ENCODE results near the gene ARHGAP21.

The ARHGAP21 gene

DNA sequence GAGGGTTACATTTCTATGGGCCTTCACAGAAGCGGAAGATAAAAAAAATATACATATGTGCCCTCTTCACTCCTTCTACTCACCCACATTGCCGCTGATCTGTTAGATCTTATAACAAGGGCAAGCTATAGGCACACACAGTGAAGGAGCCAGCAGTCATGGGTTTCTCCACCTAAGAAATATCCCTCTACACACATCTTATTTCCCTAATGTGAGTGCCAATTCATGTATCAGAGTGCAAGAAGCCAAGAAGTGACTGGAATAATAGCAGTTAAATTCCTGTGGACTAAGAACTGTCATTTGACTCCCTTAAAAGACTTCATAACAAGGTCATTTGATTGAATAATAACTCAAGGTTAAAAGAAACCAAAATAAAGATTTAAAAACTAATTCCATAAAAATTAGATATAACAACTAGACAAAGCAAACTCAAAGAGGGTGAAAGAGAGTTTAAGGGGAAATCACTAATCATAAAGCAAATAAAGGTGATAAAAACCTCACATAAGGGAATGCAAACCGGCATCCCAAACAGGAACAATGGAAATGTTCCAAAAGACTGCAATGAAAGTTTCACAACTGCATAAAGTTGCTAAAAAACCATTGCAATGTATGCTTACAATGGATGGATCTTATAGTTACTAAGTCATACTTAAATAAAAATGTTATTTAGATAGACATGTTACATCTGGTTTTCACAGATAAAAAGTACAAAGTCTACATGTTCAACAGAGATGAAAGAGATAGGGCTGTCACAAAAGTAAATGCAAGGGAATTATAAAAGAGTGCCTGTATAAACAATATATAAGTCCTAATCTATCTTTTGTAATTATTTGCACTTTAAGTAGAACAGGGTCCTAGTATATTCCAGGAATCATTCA, 42.8 kb downstream of the ARHGAP21 start:
- H3K4ac ChIP-seq (ENCODE audit: low read depth, low read length), result no peak overlapping the region
- H3K79me2 ChIP-seq (ENCODE audit: control insufficient read depth, insufficient read depth, low read length), result no peaks in the 10 kb centered on the region
- no peaks in the 10 kb centered on the region for H3K4me1 ChIP-seq (ENCODE audit: control insufficient read depth, low read depth, low read length)
- no peak overlapping the region for H2AK5ac ChIP-seq (ENCODE audit: low read length)
- no peaks in the 10 kb centered on the region for H3K36me3 ChIP-seq (ENCODE audit: control insufficient read depth, insufficient read depth, low read length)
- WGBS (ENCODE audit: extremely low coverage, insufficient coverage, low lambda C conversion rate), result no CpG with 5 or more reads among the region's 3 CpGs
- H3K4me3 ChIP-seq (ENCODE audit: low read length), result no peak overlapping the region
- DNase-seq, result no peak
- H3K4me2 ChIP-seq (ENCODE audit: low read length), result no peak overlapping the region
- H3K23ac ChIP-seq (ENCODE audit: low read length), result no peak overlapping the region
- no peak overlapping the region for H2BK120ac ChIP-seq (ENCODE audit: low read depth, low read length)
- no peak overlapping the region for H2BK5ac ChIP-seq (ENCODE audit: low read length)
- no peak overlapping the region for H3K18ac ChIP-seq (ENCODE audit: low read length)
- no peak overlapping the region for H4K5ac ChIP-seq (ENCODE audit: low read length)
- H3K9ac ChIP-seq (ENCODE audit: low read length), result no peak overlapping the region
- no peaks in the 10 kb centered on the region for H3K27me3 ChIP-seq (ENCODE audit: insufficient read depth, low read length, poor library complexity)
- H3K79me1 ChIP-seq (ENCODE audit: low read length), result peaks cover 6% of the 10 kb centered on the region
- H3K27ac ChIP-seq (ENCODE audit: low read depth, low read length), result no peak overlapping the region
- H2BK15ac ChIP-seq (replicated peaks; ENCODE audit: low read depth), result no peak overlapping the region
- H3K56ac ChIP-seq (ENCODE audit: low read length), result no peak overlapping the region
- H4K8ac ChIP-seq (ENCODE audit: low read depth, low read length), result no peak overlapping the region

DNA sequence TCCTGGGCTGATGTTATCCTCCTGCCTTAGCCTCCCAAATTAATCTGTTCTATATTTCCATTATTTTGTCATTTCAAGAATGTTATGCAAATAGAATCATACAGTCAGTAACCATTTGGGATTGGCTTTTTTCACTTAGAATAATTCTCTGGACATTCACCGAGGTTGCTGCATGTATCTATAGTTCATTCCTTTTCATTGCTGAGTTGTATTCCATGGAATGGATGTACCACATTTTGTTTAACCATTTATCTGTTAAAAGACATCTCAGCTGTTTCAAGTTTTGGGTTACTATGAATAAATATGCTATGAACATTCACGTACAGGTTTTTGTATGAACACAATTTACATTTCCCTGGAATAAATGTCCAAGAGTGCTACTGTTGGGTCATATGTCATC, 44.9 kb downstream of the ARHGAP21 start:
- no peak overlapping the region for H4K8ac ChIP-seq (ENCODE audit: low read depth, low read length)
- WGBS (ENCODE audit: extremely low coverage, insufficient coverage, low lambda C conversion rate), result no CpG with 5 or more reads among the region's 2 CpGs
- DNase-seq, result no peak
- no peak overlapping the region for H2BK15ac ChIP-seq (replicated peaks; ENCODE audit: low read depth)
- no peak overlapping the region for H2BK120ac ChIP-seq (ENCODE audit: low read depth, low read length)
- H3K27ac ChIP-seq (ENCODE audit: low read depth, low read length), result no peak overlapping the region
- no peak overlapping the region for H3K4me3 ChIP-seq (ENCODE audit: low read length)
- no peak overlapping the region for H2BK5ac ChIP-seq (ENCODE audit: low read length)
- H3K18ac ChIP-seq (ENCODE audit: low read length), result no peak overlapping the region
- H2AK5ac ChIP-seq (ENCODE audit: low read length), result no peak overlapping the region
- H4K5ac ChIP-seq (ENCODE audit: low read length), result no peak overlapping the region
- no peaks in the 10 kb centered on the region for H3K79me2 ChIP-seq (ENCODE audit: control insufficient read depth, insufficient read depth, low read length)
- H3K4me2 ChIP-seq (ENCODE audit: low read length), result no peak overlapping the region
- H3K4ac ChIP-seq (ENCODE audit: low read depth, low read length), result no peak overlapping the region
- peaks cover 6% of the 10 kb centered on the region for H3K79me1 ChIP-seq (ENCODE audit: low read length)
- no peaks in the 10 kb centered on the region for H3K36me3 ChIP-seq (ENCODE audit: control insufficient read depth, insufficient read depth, low read length)
- no peak overlapping the region for H3K56ac ChIP-seq (ENCODE audit: low read length)
- H3K23ac ChIP-seq (ENCODE audit: low read length), result no peak overlapping the region
- H3K4me1 ChIP-seq (ENCODE audit: control insufficient read depth, low read depth, low read length), result no peaks in the 10 kb centered on the region
- no peak overlapping the region for H3K9ac ChIP-seq (ENCODE audit: low read length)
- no peaks in the 10 kb centered on the region for H3K27me3 ChIP-seq (ENCODE audit: insufficient read depth, low read length, poor library complexity)

DNA sequence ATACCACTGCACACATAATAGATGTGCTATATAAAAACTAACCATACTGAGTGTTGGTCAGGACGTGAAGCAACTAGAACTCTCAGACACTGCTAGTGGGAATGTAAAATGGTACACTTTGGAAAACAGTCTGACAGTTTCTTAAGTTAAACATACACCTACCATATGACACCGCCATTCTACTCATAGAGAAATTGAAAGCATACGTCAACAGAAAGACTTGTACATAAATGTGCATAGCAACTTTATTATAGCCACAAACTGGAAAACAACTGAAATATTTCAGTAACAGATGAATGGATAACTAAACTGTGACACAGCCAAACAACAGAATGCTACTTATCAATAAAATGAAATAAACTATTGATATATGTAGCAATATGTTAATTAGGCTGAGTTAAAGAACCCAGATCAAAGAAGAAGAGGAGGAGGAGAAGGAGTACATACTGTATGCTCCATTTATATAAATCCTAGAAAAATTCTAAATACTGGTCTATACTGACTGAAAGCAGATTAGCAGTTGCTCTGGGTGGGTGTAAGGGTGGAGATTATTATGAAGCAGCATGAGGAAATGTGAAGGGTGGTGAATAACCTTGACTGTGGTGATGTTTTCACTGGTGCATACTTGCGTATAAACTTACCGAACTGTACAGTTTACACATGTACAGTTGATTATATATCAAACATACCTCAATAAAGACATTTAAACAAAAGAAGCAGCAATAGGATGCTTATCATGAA, 48.6 kb downstream of the ARHGAP21 start:
- Histone ChIP-seq H3K79me1 (ENCODE audit: low read length) (peaks cover 18% of the 10 kb centered on the region), H3K27ac (ENCODE audit: low read depth, low read length) (no peak overlapping the region), H2AK5ac (ENCODE audit: low read length) (no peak overlapping the region), H3K36me3 (ENCODE audit: control insufficient read depth, insufficient read depth, low read length) (no peaks in the 10 kb centered on the region), H3K18ac (ENCODE audit: low read length) (no peak overlapping the region), H4K5ac (ENCODE audit: low read length) (no peak overlapping the region), H4K8ac (ENCODE audit: low read depth, low read length) (no peak overlapping the region), H2BK5ac (ENCODE audit: low read length) (no peak overlapping the region), H3K4me1 (ENCODE audit: control insufficient read depth, low read depth, low read length) (no peaks in the 10 kb centered on the region), H3K9ac (ENCODE audit: low read length) (no peak overlapping the region), H3K4me3 (ENCODE audit: low read length) (no peak overlapping the region), H2BK120ac (ENCODE audit: low read depth, low read length) (no peak overlapping the region), H3K27me3 (ENCODE audit: insufficient read depth, low read length, poor library complexity) (no peaks in the 10 kb centered on the region), H3K23ac (ENCODE audit: low read length) (no peak overlapping the region), H3K4me2 (ENCODE audit: low read length) (no peak overlapping the region), H3K56ac (ENCODE audit: low read length) (no peak overlapping the region), H3K79me2 (ENCODE audit: control insufficient read depth, insufficient read depth, low read length) (no peaks in the 10 kb centered on the region), H3K4ac (ENCODE audit: low read depth, low read length) (no peak overlapping the region), H2BK15ac (replicated peaks; ENCODE audit: low read depth) (no peak overlapping the region)
- WGBS (ENCODE audit: extremely low coverage, insufficient coverage, low lambda C conversion rate), result no CpG with 5 or more reads among the region's 5 CpGs
- DNase-seq, result no peak

DNA sequence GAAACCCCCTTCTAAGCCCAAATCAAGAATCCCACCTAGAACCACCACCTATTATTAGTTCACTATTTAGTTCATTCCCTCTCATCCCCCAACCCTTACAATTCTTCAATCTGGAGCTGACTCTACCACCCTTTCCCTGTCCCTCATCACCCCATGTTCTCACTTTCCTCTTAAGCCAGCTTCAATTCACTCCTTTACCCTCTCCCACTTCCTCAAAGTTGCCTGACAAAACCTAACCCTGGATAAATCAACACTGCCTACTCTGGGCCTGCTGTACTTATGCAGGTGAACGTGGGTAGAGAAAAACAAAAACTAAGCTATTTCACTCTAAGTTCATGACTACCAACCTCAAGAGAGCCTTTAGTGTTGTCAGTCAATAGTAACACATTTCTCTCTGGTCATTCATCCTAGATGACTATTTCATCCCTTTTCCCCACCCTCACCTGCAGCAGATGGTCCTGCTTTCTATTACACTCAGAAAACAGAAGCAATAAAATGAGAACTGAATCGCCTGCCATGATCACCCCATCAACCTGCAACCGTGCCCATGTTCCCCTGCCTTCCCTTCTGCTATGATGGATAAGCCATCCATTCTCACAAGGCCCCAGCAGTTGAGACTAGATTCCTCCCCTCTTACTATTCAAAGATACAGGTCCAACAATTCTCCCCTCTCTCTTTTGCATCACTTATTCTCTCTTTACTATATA, 52.6 kb downstream of the ARHGAP21 start:
- Histone ChIP-seq H3K79me2 (ENCODE audit: control insufficient read depth, insufficient read depth, low read length) (no peaks in the 10 kb centered on the region), H4K8ac (ENCODE audit: low read depth, low read length) (no peak overlapping the region), H3K23ac (ENCODE audit: low read length) (no peak overlapping the region), H3K27me3 (ENCODE audit: insufficient read depth, low read length, poor library complexity) (no peaks in the 10 kb centered on the region), H2BK5ac (ENCODE audit: low read length) (no peak overlapping the region), H3K79me1 (ENCODE audit: low read length) (peaks cover 12% of the 10 kb centered on the region), H3K4me3 (ENCODE audit: low read length) (no peak overlapping the region), H3K18ac (ENCODE audit: low read length) (no peak overlapping the region), H3K4me1 (ENCODE audit: control insufficient read depth, low read depth, low read length) (no peaks in the 10 kb centered on the region), H2BK120ac (ENCODE audit: low read depth, low read length) (no peak overlapping the region), H3K9ac (ENCODE audit: low read length) (no peak overlapping the region), H2AK5ac (ENCODE audit: low read length) (no peak overlapping the region), H3K4me2 (ENCODE audit: low read length) (no peak overlapping the region), H3K27ac (ENCODE audit: low read depth, low read length) (no peak overlapping the region), H3K56ac (ENCODE audit: low read length) (no peak overlapping the region), H3K36me3 (ENCODE audit: control insufficient read depth, insufficient read depth, low read length) (peaks cover 1% of the 10 kb centered on the region), H3K4ac (ENCODE audit: low read depth, low read length) (no peak overlapping the region), H4K5ac (ENCODE audit: low read length) (no peak overlapping the region), H2BK15ac (replicated peaks; ENCODE audit: low read depth) (no peak overlapping the region)
- WGBS (ENCODE audit: extremely low coverage, insufficient coverage, low lambda C conversion rate), result no CpG with 5 or more reads among the region's 3 CpGs
- DNase-seq, result no peak

DNA sequence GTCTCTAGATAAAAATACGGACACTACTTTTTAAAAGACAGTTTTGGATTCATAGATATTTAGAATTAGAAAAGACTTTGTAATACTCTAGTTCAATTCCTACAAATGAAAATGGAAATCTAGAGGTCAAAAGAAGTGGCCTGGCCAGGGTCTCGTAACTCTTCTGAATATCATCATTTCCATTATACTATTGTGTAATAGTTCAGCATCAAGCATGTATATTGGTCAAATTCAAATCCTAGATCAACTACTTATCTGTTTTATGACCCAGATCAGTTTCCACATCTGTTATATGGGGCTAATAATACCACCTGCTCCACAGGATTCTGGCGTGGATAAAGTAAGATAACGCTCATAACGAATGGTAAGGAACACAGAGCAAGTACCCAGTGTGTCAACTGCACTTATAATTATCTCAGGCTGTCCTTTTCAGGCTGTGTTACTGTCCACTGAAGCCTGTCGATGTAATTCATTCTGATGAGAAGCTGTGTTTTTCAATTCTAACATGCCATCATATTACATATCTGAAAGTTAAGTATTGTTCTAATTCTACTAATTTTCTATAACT, 54.3 kb downstream of the ARHGAP21 start:
- H3K36me3 ChIP-seq (ENCODE audit: control insufficient read depth, insufficient read depth, low read length), result peaks cover 1% of the 10 kb centered on the region
- no peak overlapping the region for H2AK5ac ChIP-seq (ENCODE audit: low read length)
- no peak overlapping the region for H2BK120ac ChIP-seq (ENCODE audit: low read depth, low read length)
- H3K79me2 ChIP-seq (ENCODE audit: control insufficient read depth, insufficient read depth, low read length), result no peaks in the 10 kb centered on the region
- H4K8ac ChIP-seq (ENCODE audit: low read depth, low read length), result no peak overlapping the region
- no peak overlapping the region for H2BK5ac ChIP-seq (ENCODE audit: low read length)
- no peak overlapping the region for H4K5ac ChIP-seq (ENCODE audit: low read length)
- H3K4ac ChIP-seq (ENCODE audit: low read depth, low read length), result no peak overlapping the region
- peaks cover 11% of the 10 kb centered on the region for H3K79me1 ChIP-seq (ENCODE audit: low read length)
- H3K27ac ChIP-seq (ENCODE audit: low read depth, low read length), result no peak overlapping the region
- DNase-seq, result no peak
- H2BK15ac ChIP-seq (replicated peaks; ENCODE audit: low read depth), result no peak overlapping the region
- no peak overlapping the region for H3K18ac ChIP-seq (ENCODE audit: low read length)
- no peaks in the 10 kb centered on the region for H3K27me3 ChIP-seq (ENCODE audit: insufficient read depth, low read length, poor library complexity)
- H3K4me1 ChIP-seq (ENCODE audit: control insufficient read depth, low read depth, low read length), result no peaks in the 10 kb centered on the region
- no peak overlapping the region for H3K56ac ChIP-seq (ENCODE audit: low read length)
- H3K4me3 ChIP-seq (ENCODE audit: low read length), result no peak overlapping the region
- no CpG with 5 or more reads among the region's 6 CpGs for WGBS (ENCODE audit: extremely low coverage, insufficient coverage, low lambda C conversion rate)
- no peak overlapping the region for H3K9ac ChIP-seq (ENCODE audit: low read length)
- H3K4me2 ChIP-seq (ENCODE audit: low read length), result no peak overlapping the region
- no peak overlapping the region for H3K23ac ChIP-seq (ENCODE audit: low read length)

Data from mesendoderm (in vitro differentiated cells).